Measurements from ENCODE around the gene DNMBP.
"Not testable (repeated sequence)": the region's sequence is repeated elsewhere in the genome, so short reads cannot be mapped to it uniquely, and the experiment has no call there.

DNA sequence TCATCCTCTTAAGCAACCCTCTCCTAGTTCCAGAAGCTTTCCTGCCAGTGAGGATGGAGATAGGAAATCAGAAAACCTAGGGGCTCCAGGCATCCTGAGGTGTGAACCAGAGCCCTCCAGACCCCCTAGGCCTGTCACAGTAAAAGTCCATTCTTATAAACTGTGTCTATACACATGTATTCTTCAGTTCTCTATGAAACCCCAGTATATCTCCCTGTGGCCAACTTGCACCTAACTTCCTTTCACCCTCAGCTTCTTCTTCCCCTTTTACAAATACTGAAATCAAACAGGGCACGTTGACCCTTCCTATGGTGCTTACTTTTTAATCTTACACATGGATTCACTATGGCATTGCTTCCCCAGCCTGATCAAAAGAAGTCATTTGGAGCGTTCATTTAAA is 168.9 kb downstream of the DNMBP start:
- not testable (repeated sequence) for TF ChIP-seq POLR2A (IDR thresholded peaks at IDR 0.05; ENCODE audit: low read length); GATA1 (IDR thresholded peaks at IDR 0.05; ENCODE audit: low read depth, low read length)
